ENCODE measurements around the gene FGF12.

- TF ChIP-seq CTCF (IDR thresholded peaks at IDR 0.05) = no peak
- TF ChIP-seq EP300 (IDR thresholded peaks at IDR 0.05) = no peak
Observed at GRCh38 chr3:192621909-192622308, 105.4 kb downstream of the FGF12 start.

Data from tibial nerve (tissue), 4 donors.